ENCODE results near the gene ABHD6.
"Not testable (repeated sequence)": the region's sequence is repeated elsewhere in the genome, so short reads cannot be mapped to it uniquely, and the experiment has no call there.

ABHD6 gene

GRCh38 chr3:58274027-58274614 lies 36.5 kb downstream of the ABHD6 start:
- DNase-seq (ENCODE audit: low spot score), result no peak

DNA sequence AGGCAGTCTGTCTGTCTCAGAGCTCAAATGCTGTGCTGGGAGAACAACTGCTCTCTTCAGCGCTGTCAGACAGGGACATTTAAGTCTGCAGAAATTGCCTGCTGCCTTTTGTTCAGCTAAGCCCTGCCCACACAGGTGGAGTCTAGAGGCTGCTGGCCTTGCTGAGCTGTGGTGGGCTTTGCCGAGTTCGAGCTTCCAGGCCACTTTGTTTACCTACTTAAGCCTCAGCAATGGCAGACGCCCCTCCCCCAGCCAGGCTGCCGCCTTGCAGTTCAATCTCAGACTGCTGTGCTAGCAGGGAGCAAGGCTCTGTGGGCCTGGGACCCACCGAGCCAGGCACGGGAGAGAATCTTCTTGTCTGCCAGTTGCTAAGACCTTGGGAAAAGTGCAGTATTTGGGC lies 43.5 kb downstream of the ABHD6 start:
- no peak for DNase-seq (ENCODE audit: low spot score)

- no peak for DNase-seq (ENCODE audit: low spot score)
Measured at GRCh38 chr3:58285334-58285733, 47.7 kb downstream of the ABHD6 start.

GRCh38 chr3:58287354-58287753 lies 49.8 kb downstream of the ABHD6 start:
- no peak for DNase-seq (ENCODE audit: low spot score)

- DNase-seq (ENCODE audit: low spot score), result no peak
Measured at GRCh38 chr3:58288011-58288728, 50.6 kb downstream of the ABHD6 start.

GRCh38 chr3:58288964-58289613 lies 51.5 kb downstream of the ABHD6 start:
- DNase-seq (ENCODE audit: low spot score), result not testable (repeated sequence)

DNA sequence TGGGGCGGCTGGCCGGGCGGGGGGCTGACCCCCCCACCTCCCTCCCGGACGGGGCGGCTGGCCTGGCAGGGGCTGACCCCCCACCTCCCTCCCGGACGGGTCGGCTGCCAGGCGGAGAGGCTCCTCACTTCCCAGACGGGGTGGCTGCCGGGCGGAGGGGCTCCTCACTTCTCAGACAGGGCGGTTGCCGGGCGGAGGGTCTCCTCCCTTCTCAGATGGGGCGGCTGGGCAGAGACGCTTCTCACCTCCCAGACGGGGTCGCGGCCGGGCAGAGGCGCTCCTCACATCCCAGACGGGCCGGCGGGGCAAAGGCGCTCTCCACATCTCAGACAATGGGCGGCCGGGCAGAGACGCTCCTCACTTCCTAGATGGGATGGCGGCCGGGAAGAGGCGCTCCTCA lies 52.9 kb downstream of the ABHD6 start:
- not testable (repeated sequence) for DNase-seq (ENCODE audit: low spot score)

GRCh38 chr3:58291671-58292338 lies 54.2 kb downstream of the ABHD6 start:
- no peak for DNase-seq (ENCODE audit: low spot score)

GRCh38 chr3:58292866-58293265 lies 55.3 kb downstream of the ABHD6 start:
- no peak for DNase-seq (ENCODE audit: low spot score)

DNA sequence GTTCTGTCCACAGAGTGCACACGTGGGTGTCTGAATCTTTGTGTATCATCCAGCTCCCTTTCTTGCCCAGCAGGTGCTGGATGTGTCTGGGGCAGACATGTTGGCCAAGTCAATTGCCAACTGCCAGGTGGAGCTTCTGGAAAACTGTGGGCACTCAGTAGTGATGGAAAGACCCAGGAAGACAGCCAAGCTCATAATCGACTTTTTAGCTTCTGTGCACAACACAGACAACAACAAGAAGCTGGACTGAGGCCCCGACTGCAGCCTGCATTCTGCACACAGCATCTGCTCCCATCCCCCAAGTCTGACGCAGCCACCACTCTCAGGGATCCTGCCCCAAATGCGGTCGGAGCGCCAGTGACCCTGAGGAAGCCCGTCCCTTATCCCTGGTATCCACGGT lies 55.9 kb downstream of the ABHD6 start:
- no peak for DNase-seq (ENCODE audit: low spot score)

DNA sequence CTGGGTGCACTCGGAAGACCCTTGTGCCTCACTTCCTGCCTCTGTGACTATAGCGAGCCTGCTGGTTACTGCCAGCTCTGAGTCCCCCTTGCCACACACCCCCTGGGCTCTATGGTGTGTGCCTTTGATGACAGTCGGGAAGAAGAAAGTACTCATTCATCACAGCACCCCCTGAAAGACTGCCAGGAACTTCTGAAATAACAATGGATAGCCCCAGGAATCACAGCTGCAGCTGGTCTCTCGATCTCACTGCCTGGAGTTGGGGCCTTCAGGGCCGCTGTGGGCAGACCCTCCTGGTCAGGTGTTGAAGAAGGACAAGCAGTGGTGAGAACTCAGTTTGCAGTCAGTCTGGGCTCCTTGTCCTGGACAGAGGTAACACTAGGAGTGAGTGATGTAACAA lies 58.7 kb downstream of the ABHD6 start:
- no peak for DNase-seq (ENCODE audit: low spot score)

DNA sequence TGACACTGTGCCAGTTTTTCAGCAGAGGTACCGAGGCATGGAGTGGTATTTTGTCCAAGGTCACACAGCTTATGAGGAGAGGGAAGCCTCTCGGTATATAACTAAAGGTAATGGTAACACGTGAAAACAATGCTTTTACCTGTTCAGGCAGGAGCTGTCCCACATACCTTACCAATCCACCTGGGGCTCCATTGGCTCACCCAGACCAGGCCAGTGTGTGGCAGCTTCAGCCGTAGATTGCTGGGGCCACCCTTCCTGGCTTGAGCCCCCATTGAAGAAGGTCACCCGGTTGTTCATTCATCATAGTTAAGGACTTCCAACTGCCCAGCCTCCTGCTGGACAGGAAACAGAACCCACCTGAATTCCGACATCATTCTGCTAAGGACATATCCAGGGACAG lies 59.3 kb downstream of the ABHD6 start:
- no peak for DNase-seq (ENCODE audit: low spot score)

DNA sequence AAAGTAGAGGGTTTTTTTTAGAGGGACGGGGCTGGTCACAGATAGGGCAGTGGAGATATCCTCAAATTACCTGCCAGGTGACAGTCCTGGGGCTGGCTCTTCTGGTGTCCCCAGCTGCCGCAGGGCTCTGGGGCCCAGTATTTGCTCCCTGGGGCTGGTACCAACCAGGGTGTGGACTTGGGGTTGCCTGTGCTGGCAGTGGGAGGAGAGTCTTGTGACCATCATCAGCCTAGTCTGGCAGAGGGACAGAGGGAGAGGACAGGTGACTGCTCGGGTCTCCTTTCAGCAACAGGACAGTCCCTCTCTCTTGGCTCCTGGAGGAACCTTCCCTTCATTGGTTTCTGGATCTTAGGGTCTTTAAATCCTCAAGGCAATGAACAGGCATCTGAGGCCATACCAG lies 60.6 kb downstream of the ABHD6 start:
- no peak for DNase-seq (ENCODE audit: low spot score)

DNA sequence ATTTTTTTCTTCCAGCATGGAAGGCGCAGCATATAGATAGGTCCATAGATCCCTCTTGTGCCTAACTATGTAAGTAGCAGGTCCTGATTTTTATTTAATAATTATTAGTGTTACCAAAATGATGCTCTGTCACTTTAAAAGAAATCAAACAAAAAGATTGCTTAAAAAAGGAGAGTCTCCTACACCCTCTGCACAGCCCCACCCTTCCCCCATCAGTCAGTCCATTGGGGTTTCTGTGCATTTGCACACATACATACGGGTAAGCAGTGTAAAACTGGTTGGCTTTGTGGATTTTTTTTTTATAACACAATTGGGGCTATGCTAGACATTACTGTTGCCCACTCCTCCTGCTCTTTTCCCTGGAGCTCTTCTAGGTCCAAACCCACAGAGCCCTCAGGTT lies 61.5 kb downstream of the ABHD6 start:
- no peak for DNase-seq (ENCODE audit: low spot score)

- no peak for DNase-seq (ENCODE audit: low spot score)
Measured at GRCh38 chr3:58299839-58300516, 62.4 kb downstream of the ABHD6 start.

GRCh38 chr3:58305882-58306711 lies 68.5 kb downstream of the ABHD6 start, which contains the start of the genes HTD2 and RPP14:
Gene HTD2, plus strand, starts transcription at chr3:58306520. Its CDS starts 11,094 bp downstream, at chr3:58317614.
Gene RPP14, plus strand, starts transcription at chr3:58306245. Its CDS starts 4,085 bp downstream, at chr3:58310330.
- peak; percentile 95 for DNase-seq (ENCODE audit: low spot score)

- DNase-seq (ENCODE audit: low spot score), result peak; percentile 31
Measured at GRCh38 chr3:58307639-58308215, 70.1 kb downstream of the ABHD6 start.

GRCh38 chr3:58308728-58309127 lies 71.1 kb downstream of the ABHD6 start:
- no peak for DNase-seq (ENCODE audit: low spot score)

DNA sequence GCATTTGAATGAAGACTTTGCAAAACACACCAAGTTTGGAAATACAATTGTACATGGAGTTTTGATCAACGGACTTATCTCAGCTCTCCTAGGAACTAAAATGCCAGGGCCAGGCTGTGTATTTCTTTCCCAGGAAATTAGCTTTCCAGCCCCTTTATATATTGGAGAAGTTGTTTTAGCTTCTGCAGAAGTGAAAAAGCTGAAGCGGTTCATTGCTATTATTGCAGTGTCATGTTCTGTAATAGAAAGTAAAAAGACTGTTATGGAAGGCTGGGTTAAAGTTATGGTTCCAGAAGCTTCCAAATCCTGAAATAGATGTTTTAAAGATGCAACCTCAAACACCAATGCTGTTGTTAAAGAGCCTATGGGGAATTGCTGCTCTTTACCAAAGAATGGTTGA lies 80.2 kb downstream of the ABHD6 start:
- DNase-seq (ENCODE audit: low spot score), result no peak

DNA sequence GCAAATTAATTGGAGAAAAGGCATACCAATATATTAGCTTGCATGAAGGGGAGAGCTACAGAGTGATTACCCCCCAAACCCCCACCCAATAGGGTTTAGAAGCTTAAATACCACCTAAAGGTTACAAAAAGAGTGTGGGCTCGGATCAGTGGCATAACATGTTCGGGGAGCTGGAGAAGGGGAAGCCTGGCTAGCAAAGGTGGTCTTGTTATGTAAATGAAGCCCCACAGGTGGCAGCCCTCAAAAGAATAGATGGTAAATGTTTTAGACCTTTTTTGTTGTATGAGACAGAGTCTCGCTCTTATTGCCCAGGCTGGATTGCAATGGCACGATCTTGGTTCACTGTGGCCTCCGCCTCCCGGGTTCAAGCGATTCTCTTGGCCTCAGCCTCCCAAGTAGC lies 84.2 kb downstream of the ABHD6 start:
- no peak for DNase-seq (ENCODE audit: low spot score)

DNA sequence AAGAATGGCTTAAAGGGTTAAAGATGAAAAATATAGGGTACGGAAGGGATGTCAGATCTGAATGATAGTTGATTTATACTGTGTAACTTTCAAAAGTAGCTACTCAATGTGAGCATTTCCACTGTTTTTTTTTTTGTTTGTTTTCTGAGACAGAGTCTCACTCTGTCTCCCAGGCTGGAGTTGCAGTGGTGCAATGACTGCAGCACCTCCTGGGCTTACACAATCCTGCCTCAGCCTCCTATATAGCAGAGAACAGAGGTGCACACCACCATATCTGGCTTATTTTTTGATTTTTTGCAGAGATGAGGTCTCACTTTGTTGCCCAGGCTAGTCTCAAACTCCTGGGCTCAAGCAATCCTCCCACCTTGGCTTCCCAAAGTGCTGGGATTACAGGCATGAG lies 85.2 kb downstream of the ABHD6 start:
- DNase-seq (ENCODE audit: low spot score), result no peak

All from hepatic stellate cell (primary cell).